Activated CD8-positive, alpha-beta memory T cell treated with anti-CD3 and anti-CD28 coated beads, Interleukin-2, amount 10 ng/mL, durations not matched to agents 7 days and 5 days (primary cell): ENCODE results near the gene ACER1. TPM values are rescaled to one million over a fixed set of nuclear protein-coding genes. Genes with fewer than 3 reads are reported as not detected.

ENCODE experiments used
- total RNA-seq, 2 experiments: library from RNA; stranded (reverse); gene quantifications; one replicate each; pipeline ENCODE4 v1.2.3, GENCODE V29; 2021

The ACER1 gene
- total RNA-seq, 2 experiments from 2014 or later: 0.26 TPM; not detected in 1

Other genes starting within 250 kb of the ACER1 start
- 10 to 100 TPM in 1 of 2 experiments, 1 to 10 TPM in 1; 9.8 to 11.7 TPM for gene RFX2, start 223.1 kb downstream of the ACER1 start, total RNA-seq
- not detected for gene ACSBG2, start 197.9 kb downstream of the ACER1 start, total RNA-seq
- 10 to 100 TPM; 40.5 to 47.1 TPM for gene MLLT1, start 53.6 kb downstream of the ACER1 start, total RNA-seq
- 100 to 1,000 TPM; 141 to 145 TPM for gene CLPP, start 27.9 kb upstream of the ACER1 start, total RNA-seq
- 10 to 100 TPM; 31.9 to 45.8 TPM for gene ALKBH7, start 39.2 kb upstream of the ACER1 start, total RNA-seq
- gene PSPN, start 42.3 kb upstream of the ACER1 start, total RNA-seq: 1 to 10 TPM; 1.8 to 2.6 TPM
- gene GTF2F1, start 59.6 kb upstream of the ACER1 start, total RNA-seq: 10 to 100 TPM; 64.7 to 77.4 TPM
- gene KHSRP, start 91.2 kb upstream of the ACER1 start, total RNA-seq: 100 to 1,000 TPM; 341 to 364 TPM
- under 1 TPM; 0.44 to 0.52 TPM for gene SLC25A41, start 100.2 kb upstream of the ACER1 start, total RNA-seq
- gene SLC25A23, start 126.2 kb upstream of the ACER1 start, total RNA-seq: 10 to 100 TPM; 25.2 to 27.9 TPM
- gene CRB3, start 130.7 kb upstream of the ACER1 start, total RNA-seq: under 1 TPM; 0.45 to 0.55 TPM
- gene DENND1C, start 148.2 kb upstream of the ACER1 start, total RNA-seq: 100 to 1,000 TPM; 100 to 113 TPM
- 1 to 10 TPM; 7.5 to 8.1 TPM for gene TUBB4A, start 168.7 kb upstream of the ACER1 start, total RNA-seq
- 10 to 100 TPM in 1 of 2 experiments, 1 to 10 TPM in 1; 4.7 to 18.5 TPM for gene TNFSF9, start 197.4 kb upstream of the ACER1 start, total RNA-seq